ENCODE results near the gene KNSTRN. TPM values are rescaled to one million over a fixed set of nuclear protein-coding genes. Genes with fewer than 3 reads are reported as not detected.

Gene KNSTRN
- total and polyA plus RNA-seq, 2 of the 4 experiments (the other 2 are of a cell fraction) = 33.1 to 73.5 TPM

DNA sequence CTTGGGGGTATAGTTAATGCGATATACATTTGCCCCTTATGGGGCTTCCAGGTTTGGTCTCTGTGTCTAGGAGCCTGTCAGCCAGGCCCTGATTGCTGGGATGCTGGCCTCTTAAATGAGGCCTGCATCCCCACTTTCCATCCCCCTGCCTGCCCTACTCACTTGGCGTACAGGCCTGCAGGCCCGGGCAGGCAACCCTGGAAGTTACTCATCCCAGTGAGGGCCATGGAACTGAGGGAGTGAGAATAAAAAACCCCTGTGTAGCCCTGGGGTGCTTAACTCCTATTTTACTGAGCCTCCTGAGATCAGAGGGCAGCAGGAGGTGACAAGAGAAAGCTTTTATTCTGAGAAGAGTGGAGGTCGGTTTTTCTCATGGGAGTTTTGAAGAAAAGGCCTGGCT is 22.5 kb upstream of the KNSTRN start:
- dilution Hi-C loops (cut with HindIII; ENCODE audit: low sequenced_read_pairs, unreplicated experiment) = no loop called here
- no peak overlapping the region for H3K56ac ChIP-seq (ENCODE audit: extremely low read depth, insufficient read depth, low read length)
- no peaks in the 10 kb centered on the region for H3K79me1 ChIP-seq (ENCODE audit: low read depth in 1 of 2, low read length in 2 of 2)
- no peak overlapping the region for H2BK120ac ChIP-seq (ENCODE audit: low read depth, low read length)
- no peak overlapping the region for H2AK5ac ChIP-seq (ENCODE audit: low read depth, low read length)
- no TSS peak for BruUV-seq (replicated peaks)
- no peak overlapping the region for H3K18ac ChIP-seq (ENCODE audit: low read depth, low read length)
- no peak overlapping the region for H2BK5ac ChIP-seq (ENCODE audit: low read depth, low read length, poor library complexity, severe bottlenecking)
- H4K20me1 ChIP-seq (ENCODE audit: insufficient read depth, low read length) = no peaks in the 10 kb centered on the region
- H3K4me3 ChIP-seq (ENCODE audit: insufficient read depth, low read depth, low read length) = no peak overlapping the region
- no peak overlapping the region for H3K4ac ChIP-seq (ENCODE audit: low read depth, low read length)
- POLR2A ChIA-PET (ENCODE audit: unreplicated experiment) = no interaction called here
- no peak overlapping the region for H4K8ac ChIP-seq (ENCODE audit: low read depth in 2 of 2, low read length in 2 of 2)
- no peak overlapping the region for H2BK15ac ChIP-seq (ENCODE audit: low read depth, low read length)
- no peak overlapping the region for H3K4me2 ChIP-seq (ENCODE audit: low read depth, low read length)
- no peak overlapping the region for H2BK20ac ChIP-seq (ENCODE audit: low read depth, low read length)
- no peak for DNase-seq
- no peak overlapping the region for H3K14ac ChIP-seq (replicated peaks; ENCODE audit: low read depth, low read length)
- H4K5ac ChIP-seq (ENCODE audit: low read depth, low read length) = no peak overlapping the region
- H3K9me3 ChIP-seq (ENCODE audit: control insufficient read depth, insufficient read depth, low read length) = no peaks in the 10 kb centered on the region
- no peak overlapping the region for H4K91ac ChIP-seq (ENCODE audit: insufficient read depth, low read depth, low read length)
- H3K36me3 ChIP-seq (ENCODE audit: control insufficient read depth, insufficient read depth, low read length) = no peaks in the 10 kb centered on the region
- H3K27me3 ChIP-seq (ENCODE audit: control insufficient read depth, insufficient read depth, low read length) = peaks cover 24% of the 10 kb centered on the region
- no peaks in the 10 kb centered on the region for H3K9me1 ChIP-seq (ENCODE audit: insufficient read depth, low read length)
- no CpG with 5 or more reads among the region's 4 CpGs for WGBS, 2 experiments (ENCODE audit: extremely low coverage in 2 of 2, insufficient read length in 1 of 2)
- CTCF ChIA-PET = no interaction called here
- in situ Hi-C loops (cut with MboI; ENCODE audit: low sequenced_read_pairs) = no loop called here
- H2AK9ac ChIP-seq (replicated peaks; ENCODE audit: low read depth, low read length, poor library complexity) = no peak overlapping the region
- no peak overlapping the region for H3K27ac ChIP-seq (ENCODE audit: insufficient read depth, low read length)
- intact Hi-C loops (cut with micrococcal nuclease) = no loop called here
- ATAC-seq (ENCODE audit: low read depth) = no peak
- peaks cover 3% of the 10 kb centered on the region; the same call in 1 of the 2 replicates for H3K4me1 ChIP-seq (ENCODE audit: control insufficient read depth, insufficient read depth, low read length)
- no peak for TF ChIP-seq RAD21 (IDR thresholded peaks at IDR 0.05; ENCODE audit: low read length)
- TF ChIP-seq, protein P1, sequence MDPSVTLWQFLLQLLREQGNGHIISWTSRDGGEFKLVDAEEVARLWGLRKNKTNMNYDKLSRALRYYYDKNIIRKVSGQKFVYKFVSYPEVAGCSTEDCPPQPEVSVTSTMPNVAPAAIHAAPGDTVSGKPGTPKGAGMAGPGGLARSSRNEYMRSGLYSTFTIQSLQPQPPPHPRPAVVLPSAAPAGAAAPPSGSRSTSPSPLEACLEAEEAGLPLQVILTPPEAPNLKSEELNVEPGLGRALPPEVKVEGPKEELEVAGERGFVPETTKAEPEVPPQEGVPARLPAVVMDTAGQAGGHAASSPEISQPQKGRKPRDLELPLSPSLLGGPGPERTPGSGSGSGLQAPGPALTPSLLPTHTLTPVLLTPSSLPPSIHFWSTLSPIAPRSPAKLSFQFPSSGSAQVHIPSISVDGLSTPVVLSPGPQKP (IDR thresholded peaks at IDR 0.05; ENCODE audit: borderline replicate concordance, low read depth, low read length) = no peak
- TF ChIP-seq RCOR1 (IDR thresholded peaks at IDR 0.05; ENCODE audit: insufficient replicate concordance, low read length) = no peak
- TF ChIP-seq FOS (IDR thresholded peaks at IDR 0.05; ENCODE audit: low read depth, low read length) = no peak
- no peak for TF ChIP-seq RFX5 (IDR thresholded peaks at IDR 0.05; ENCODE audit: low read depth, low read length)
- no peak for TF ChIP-seq CEBPB (IDR thresholded peaks at IDR 0.05; ENCODE audit: low read depth, low read length)
- no peak for TF ChIP-seq CHD1 (IDR thresholded peaks at IDR 0.05; ENCODE audit: low read depth, low read length)
- no peak for TF ChIP-seq MAFK (IDR thresholded peaks at IDR 0.05; ENCODE audit: low read depth, low read length)
- TF ChIP-seq MXI1 (IDR thresholded peaks at IDR 0.05; ENCODE audit: borderline replicate concordance, low read depth, low read length) = no peak
- no peak for TF ChIP-seq NFE2L2 (IDR thresholded peaks at IDR 0.05; ENCODE audit: low read depth, low read length)
- H3K9ac ChIP-seq (ENCODE audit: low read depth, low read length) = no peak overlapping the region
- no peak overlapping the region for H2AFZ ChIP-seq (replicated peaks; ENCODE audit: low read length, poor library complexity)
- no peak overlapping the region for H3K23ac ChIP-seq (ENCODE audit: low read depth, low read length)
